Smooth muscle cell (in vitro differentiated cells): ENCODE results near the gene FKBP7. TPM values are rescaled to one million over a fixed set of nuclear protein-coding genes. Genes with fewer than 3 reads are reported as not detected.

Experiments used
- DNase-seq: peaks from one replicate; lab custom pipeline; 2025; ENCODE audit not compliant: unreplicated experiment; lab: John Stamatoyannopoulos, UW
- H2AFZ ChIP-seq: fragments of 200-600 bp; sonication (generic); 2 replicates; pipeline ENCODE4 v1.6.0; 2016; ENCODE audit warnings: antibody characterized with exemption, low read depth, mild to moderate bottlenecking
- H3F3A ChIP-seq: fragments of 200-600 bp; sonication (generic); 2 replicates; pipeline ENCODE4 v1.6.0; 2017; ENCODE audit warnings: antibody characterized with exemption, low read depth
- H3K27ac ChIP-seq: fragments of 200-600 bp; sonication (generic); 2 replicates; pipeline ENCODE4 v1.5.1; 2016; ENCODE audit warnings: low read depth, mild to moderate bottlenecking
- H3K27me3 ChIP-seq: fragments of 200-600 bp; sonication (generic); 2 replicates; pipeline ENCODE4 v1.6.1; 2016; ENCODE audit warnings: low read depth, mild to moderate bottlenecking
- H3K36me3 ChIP-seq: fragments of 200-600 bp; sonication (generic); 2 replicates; pipeline ENCODE4 v1.5.1; 2016; ENCODE audit warnings: low read depth
- H3K4me1 ChIP-seq: fragments of 200-600 bp; sonication (generic); 2 replicates; pipeline ENCODE4 v1.5.1; 2016; ENCODE audit warnings: low read depth
- H3K4me2 ChIP-seq: fragments of 200-600 bp; sonication (generic); 2 replicates; pipeline ENCODE4 v1.6.0; 2016; ENCODE audit warnings: mild to moderate bottlenecking
- H3K4me3 ChIP-seq: fragments of 200-600 bp; sonication (generic); 2 replicates; pipeline ENCODE4 v1.5.1; 2016; ENCODE audit warnings: mild to moderate bottlenecking
- H3K79me2 ChIP-seq: fragments of 200-600 bp; sonication (generic); 2 replicates; pipeline ENCODE4 v1.6.0; 2016; ENCODE audit warnings: low read depth, mild to moderate bottlenecking
- H3K9ac ChIP-seq: fragments of 200-600 bp; sonication (generic); 2 replicates; pipeline ENCODE4 v1.6.0; 2016; ENCODE audit warnings: low read depth
- H3K9me3 ChIP-seq: fragments of 200-600 bp; sonication (generic); replicated peaks from 2 replicates; pipeline ENCODE4 v1.5.1; 2016; ENCODE audit warnings: low read depth
- H4K20me1 ChIP-seq: fragments of 200-600 bp; sonication (generic); 2 replicates; pipeline ENCODE4 v1.6.0; 2016; ENCODE audit warnings: low read depth
- CTCF ChIP-seq: fragments of 200-600 bp; sonication (generic); IDR thresholded peaks from 2 replicates; pipeline ENCODE4 v1.5.1; 2017; ENCODE audit warnings: borderline replicate concordance, mild to moderate bottlenecking, antibody characterized with exemption; ENCODE audit not compliant: insufficient read depth, poor library complexity, severe bottlenecking
- WGBS: methylation state at CpG from one replicate; pipeline ENCODE4 v1.1.7; 2016; ENCODE audit warnings: low lambda C conversion rate; 5-methylcytosine and 5-hydroxymethylcytosine counted together
- polyA plus RNA-seq: library from polyadenylated mRNA; unstranded; fragments of >200 nt; fragmentation: Nextera tagmentation; extraction: Ambion mirVana; gene quantifications from 2 replicates; pipeline ENCODE4 v1.2.1, GENCODE V29; 2016
- total RNA-seq: library from RNA; depleted of rRNA; stranded (reverse); fragments of >200 nt; gene quantifications from 2 replicates; pipeline ENCODE4 v1.2.3, GENCODE V29; 2014

Gene FKBP7
- total and polyA plus RNA-seq, 2 experiments from 2014 or later, result 125 to 213 TPM

DNA sequence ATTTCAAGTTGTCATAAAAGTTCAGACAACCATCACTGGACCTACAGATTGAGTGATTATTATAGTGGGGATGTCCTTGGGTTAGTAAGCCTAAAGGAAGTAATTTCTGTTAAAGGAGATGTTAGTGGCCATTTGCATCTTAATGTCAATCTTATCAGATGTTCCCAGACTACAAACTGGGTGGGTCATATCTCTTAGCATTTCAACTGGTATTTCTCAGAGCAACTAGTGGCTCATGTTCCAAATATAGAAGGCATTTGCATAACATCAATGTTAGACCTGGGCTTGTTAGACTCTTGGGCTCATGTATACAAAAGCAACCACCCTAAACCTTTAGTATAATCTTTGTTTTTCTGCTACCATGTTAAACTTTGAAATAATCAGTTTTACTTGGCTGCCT lies 19.7 kb upstream of the FKBP7 start:
- no peak overlapping the region for H3K4me3 ChIP-seq
- no peaks in the 10 kb centered on the region for H3K9me3 ChIP-seq
- TF ChIP-seq CTCF, result no peak
- H3K4me1 ChIP-seq, result no peaks in the 10 kb centered on the region
- H3K4me2 ChIP-seq, result no peak overlapping the region
- DNase-seq, result no peak
- H3K27ac ChIP-seq, result no peak overlapping the region
- no peaks in the 10 kb centered on the region for H3K27me3 ChIP-seq
- no peak overlapping the region for H2AFZ ChIP-seq
- H4K20me1 ChIP-seq, result no peaks in the 10 kb centered on the region
- H3K9ac ChIP-seq, result no peak overlapping the region
- no peaks in the 10 kb centered on the region for H3F3A ChIP-seq
- H3K36me3 ChIP-seq, result peaks cover 46% of the 10 kb centered on the region
- H3K79me2 ChIP-seq, result peaks cover 2% of the 10 kb centered on the region

DNA sequence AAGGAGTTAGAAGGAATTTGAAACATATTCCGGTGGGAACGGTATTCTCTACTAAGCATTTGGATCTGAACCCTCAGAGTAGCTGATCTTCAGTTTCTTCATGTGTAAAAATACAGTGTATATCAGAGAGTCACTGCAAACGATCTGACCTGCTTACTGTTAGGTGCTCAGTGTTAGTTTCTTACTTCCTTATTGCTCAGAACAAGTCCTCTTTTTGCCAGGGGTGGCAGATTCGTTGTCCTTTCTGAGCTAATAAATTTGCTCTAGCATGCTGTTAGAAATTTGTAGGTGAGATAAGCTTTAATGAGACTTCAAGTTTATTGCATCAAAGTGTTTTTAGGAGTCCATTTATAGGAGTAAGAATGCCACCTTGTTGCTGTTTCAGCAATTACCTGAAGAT lies 17.6 kb upstream of the FKBP7 start:
- H3K79me2 ChIP-seq, result peaks cover 5% of the 10 kb centered on the region
- H3K27ac ChIP-seq, result no peak overlapping the region
- H3K4me1 ChIP-seq, result no peaks in the 10 kb centered on the region
- H3K27me3 ChIP-seq, result no peaks in the 10 kb centered on the region
- H3K9ac ChIP-seq, result no peak overlapping the region
- H3K36me3 ChIP-seq, result peaks cover 43% of the 10 kb centered on the region
- no peak for TF ChIP-seq CTCF
- H4K20me1 ChIP-seq, result no peaks in the 10 kb centered on the region
- no peak for DNase-seq
- no peak overlapping the region for H3K4me2 ChIP-seq
- no peak overlapping the region for H2AFZ ChIP-seq
- 92% methylated on average over 4 of the region's 4 CpGs for WGBS
- no peaks in the 10 kb centered on the region for H3K9me3 ChIP-seq
- no peak overlapping the region for H3K4me3 ChIP-seq
- no peaks in the 10 kb centered on the region for H3F3A ChIP-seq

GRCh38 chr2:178491612-178492011 lies 13.2 kb upstream of the FKBP7 start:
- TF ChIP-seq CTCF, result no peak
- no peaks in the 10 kb centered on the region for H3K4me1 ChIP-seq
- H3K4me2 ChIP-seq, result no peak overlapping the region
- no peaks in the 10 kb centered on the region for H3K9me3 ChIP-seq
- no peak overlapping the region for H2AFZ ChIP-seq
- peaks cover 20% of the 10 kb centered on the region for H3K36me3 ChIP-seq
- no peak overlapping the region for H3K9ac ChIP-seq
- no peak overlapping the region for H3K27ac ChIP-seq
- peaks cover 30% of the 10 kb centered on the region for H4K20me1 ChIP-seq
- WGBS, result 92% methylated on average over 6 of the region's 6 CpGs
- DNase-seq, result no peak
- H3K27me3 ChIP-seq, result no peaks in the 10 kb centered on the region
- no peaks in the 10 kb centered on the region for H3F3A ChIP-seq
- H3K79me2 ChIP-seq, result peaks cover 32% of the 10 kb centered on the region
- no peak overlapping the region for H3K4me3 ChIP-seq

GRCh38 chr2:178485356-178485755 lies 7.0 kb upstream of the FKBP7 start:
- H3K9me3 ChIP-seq, result no peaks in the 10 kb centered on the region
- no peak overlapping the region for H3K9ac ChIP-seq
- no peak overlapping the region for H3K4me2 ChIP-seq
- H2AFZ ChIP-seq, result no peak overlapping the region
- H3K36me3 ChIP-seq, result no peaks in the 10 kb centered on the region
- no peak for TF ChIP-seq CTCF
- H3K79me2 ChIP-seq, result peaks cover 78% of the 10 kb centered on the region
- no peak overlapping the region for H3K27ac ChIP-seq
- 79% methylated on average over 3 of the region's 3 CpGs for WGBS
- H4K20me1 ChIP-seq, result peaks cover 81% of the 10 kb centered on the region
- DNase-seq, result no peak
- no peaks in the 10 kb centered on the region for H3K27me3 ChIP-seq
- H3K4me1 ChIP-seq, result peaks cover 15% of the 10 kb centered on the region
- no peak overlapping the region for H3K4me3 ChIP-seq
- H3F3A ChIP-seq, result no peaks in the 10 kb centered on the region
